T follicular helper cell (primary cell): ENCODE results near the gene MYCBP.
A peak's percentile ranks its signal among the peaks of the same experiment; 100 is the strongest.
"Not testable (repeated sequence)": the region's sequence is repeated elsewhere in the genome, so short reads cannot be mapped to it uniquely, and the experiment has no call there.

Source experiments
- DNase-seq: peaks from one replicate; pipeline ENCODE4 v3.0.0-alpha.2; 2020; ENCODE audit warnings: low read depth
- total RNA-seq, 2 experiments: gene quantifications; one replicate each; lab custom pipeline; 2026; lab: John Stamatoyannopoulos, UW

Gene MYCBP, protein sequence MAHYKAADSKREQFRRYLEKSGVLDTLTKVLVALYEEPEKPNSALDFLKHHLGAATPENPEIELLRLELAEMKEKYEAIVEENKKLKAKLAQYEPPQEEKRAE
- 17.3 to 25.2 reads per million in 2 experiments for total RNA-seq

DNA sequence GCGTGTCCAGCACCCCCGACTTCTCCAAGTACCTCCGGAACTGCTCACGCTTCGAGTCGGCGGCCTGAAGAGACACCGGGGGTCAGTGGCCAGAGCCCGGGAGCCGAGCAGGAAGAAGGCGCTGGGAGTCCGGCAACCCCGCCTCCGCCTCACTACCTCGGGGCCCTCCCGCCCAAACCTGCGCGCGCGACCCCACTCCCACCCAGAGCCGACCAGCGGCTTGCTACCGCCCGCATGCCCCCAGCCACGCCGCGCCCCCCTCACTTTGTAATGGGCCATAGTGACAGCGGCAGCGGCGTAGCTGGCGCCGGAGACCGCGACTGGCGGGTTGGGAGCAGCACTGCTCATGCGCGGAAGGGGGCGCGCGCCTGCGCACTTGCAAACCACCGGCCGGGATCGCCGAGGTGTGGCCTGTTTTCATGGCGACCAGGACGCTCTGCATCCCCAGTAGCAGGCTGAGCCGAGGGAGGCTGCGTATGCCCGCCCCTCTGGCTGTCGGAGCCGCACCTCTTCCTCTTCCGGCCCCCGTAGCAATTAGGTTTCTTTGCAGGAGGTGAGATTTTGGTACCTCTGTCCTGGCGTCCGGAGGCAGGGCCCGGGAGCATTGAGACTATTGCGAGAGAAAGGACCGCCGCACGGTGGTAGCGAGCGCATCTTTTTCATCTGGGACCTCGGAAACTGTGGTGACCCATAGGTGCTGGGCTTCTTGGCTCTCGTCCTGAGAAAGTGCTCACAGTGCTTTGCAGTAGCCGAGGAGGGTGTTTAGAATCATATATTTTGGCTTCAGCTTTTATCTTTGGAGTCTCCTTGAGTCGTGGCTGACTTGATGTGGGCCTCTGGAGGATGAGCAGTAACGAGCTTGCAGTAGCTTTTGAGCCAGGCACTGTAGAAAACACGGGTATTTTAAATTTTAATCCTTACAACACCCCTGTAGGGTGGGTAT lies at the start of gene MYCBP:
TSS of gene MYCBP (minus strand) at position 322 of the 943 bp plus-strand sequence. CDS start at position 279, 43 bp downstream.
- peak; percentile 93 for DNase-seq

DNA sequence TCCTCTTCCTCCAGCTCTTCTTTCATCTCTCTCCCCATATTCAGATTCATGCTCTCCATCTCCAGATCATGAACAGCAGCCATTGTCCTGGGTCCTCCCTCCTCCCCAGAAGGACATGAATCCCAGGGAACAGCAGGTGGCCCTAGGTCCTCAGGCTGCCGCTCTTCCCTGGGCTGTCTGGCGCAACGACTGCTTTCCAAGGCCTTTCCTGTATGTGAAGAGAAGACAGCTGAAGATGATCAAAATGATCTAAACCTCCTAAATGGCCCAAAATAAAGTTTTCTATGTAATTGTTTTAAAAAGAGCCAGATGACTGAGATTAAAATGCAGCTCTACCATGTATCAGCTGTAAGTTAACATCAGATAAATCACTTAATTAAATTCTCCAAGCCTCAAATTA lies 46.0 kb upstream of the MYCBP start:
- DNase-seq, result no peak

GRCh38 chr1:38918568-38918967 lies 45.4 kb upstream of the MYCBP start:
- DNase-seq, result no peak

DNA sequence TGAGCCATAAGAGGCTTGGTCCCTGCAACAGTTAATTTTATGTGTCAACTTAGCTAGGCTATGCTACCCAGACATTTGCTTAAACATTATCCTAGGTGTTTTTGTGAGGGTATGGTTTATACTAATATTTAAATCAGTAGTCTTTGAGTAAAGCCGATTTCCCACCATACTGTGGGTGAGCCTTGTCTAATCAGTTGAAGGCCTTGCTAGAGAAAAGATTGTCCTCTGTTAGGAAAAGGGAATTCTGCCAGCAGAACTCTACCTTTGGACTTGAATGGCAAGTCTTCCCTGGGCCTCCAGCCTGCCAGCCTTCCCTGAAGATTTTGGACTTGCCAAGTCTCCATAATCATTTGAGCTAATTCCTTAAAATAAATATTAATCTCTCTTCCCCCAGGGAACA lies 44.6 kb upstream of the MYCBP start:
- no peak for DNase-seq

DNA sequence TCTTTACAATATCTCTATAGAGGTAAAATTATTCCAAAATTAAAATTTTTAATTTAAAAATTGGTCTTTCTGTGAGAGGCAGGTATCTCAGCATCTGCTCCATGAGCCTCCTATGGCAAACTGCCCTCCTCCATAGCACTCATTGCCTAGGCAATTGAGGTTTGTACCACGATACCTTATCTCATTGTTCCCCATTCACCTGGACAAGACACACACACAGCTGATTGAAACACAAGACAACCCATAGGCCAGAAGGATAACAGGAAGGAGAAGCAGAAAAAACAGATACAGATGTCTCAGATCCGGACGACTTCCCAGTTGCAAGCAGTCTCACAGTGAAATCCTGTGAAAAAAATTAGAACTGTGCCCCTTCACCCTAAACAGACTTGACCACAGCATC lies 44.2 kb upstream of the MYCBP start:
- DNase-seq, result no peak

- no peak for DNase-seq
Measured at GRCh38 chr1:38915352-38915948, 42.3 kb upstream of the MYCBP start.

DNA sequence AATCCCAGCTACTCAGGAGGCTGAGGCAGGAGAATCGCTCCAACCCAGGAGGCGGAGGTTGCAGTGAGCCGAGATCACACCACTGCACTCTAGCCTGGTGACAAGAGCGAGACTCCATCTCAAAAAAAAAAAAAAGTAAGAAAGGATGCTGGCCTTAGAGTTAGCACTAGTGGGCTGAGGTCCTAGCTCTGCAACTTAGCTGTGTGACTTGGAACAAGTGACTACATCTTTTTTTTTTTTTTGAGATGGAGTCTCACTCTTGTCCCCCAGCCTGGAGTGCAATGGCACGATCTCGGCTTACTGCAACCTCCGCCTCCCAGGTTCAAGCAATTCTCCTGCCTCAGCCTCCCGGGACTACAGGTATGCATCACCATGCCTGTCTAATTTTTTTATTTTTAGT lies 41.8 kb upstream of the MYCBP start:
- DNase-seq, result not testable (repeated sequence)

DNA sequence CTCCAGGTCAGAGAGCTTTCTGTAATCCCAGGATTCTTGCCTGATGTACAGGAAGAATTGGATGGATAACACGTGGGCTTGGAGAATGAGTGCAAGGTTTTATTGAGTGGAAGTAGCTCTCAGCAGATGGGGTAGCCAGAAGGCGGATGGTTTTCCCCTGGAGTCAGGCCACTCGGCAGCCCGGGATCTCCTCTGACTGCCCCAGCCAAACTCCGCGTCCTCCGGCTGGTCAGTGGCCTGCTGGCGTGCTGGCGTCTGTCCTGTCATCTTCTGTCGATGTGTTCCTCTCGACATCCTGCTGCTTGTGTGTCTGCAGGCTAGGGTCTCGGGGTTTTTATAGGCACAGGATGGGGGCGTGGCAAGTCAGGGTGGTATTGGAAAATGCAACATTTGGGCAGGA lies 35.7 kb upstream of the MYCBP start:
- no peak for DNase-seq

- no peak for DNase-seq
Measured at GRCh38 chr1:38905985-38906384, 32.8 kb upstream of the MYCBP start.

DNA sequence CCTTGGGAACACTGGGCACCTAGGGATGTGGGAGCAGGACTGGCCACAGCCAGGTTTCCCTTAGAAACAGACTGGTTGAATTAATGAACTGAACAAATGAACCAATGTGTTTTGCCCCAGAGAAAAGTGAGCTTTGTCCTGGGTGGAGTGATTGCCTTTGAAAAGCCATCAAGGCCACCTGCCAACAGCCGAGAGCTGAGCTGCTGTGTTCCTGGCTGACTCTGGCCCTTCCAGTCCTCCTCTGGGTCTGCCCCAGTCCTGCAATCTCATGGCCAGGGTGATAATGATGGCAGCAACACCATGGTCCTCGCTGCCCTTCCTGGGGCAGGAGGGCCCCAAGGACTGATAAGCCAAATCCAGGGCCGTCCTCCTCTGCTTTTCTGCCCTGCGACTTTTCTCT lies 26.4 kb upstream of the MYCBP start:
- DNase-seq, result no peak

GRCh38 chr1:38898653-38899230 lies 25.6 kb upstream of the MYCBP start:
- DNase-seq, result no peak

DNA sequence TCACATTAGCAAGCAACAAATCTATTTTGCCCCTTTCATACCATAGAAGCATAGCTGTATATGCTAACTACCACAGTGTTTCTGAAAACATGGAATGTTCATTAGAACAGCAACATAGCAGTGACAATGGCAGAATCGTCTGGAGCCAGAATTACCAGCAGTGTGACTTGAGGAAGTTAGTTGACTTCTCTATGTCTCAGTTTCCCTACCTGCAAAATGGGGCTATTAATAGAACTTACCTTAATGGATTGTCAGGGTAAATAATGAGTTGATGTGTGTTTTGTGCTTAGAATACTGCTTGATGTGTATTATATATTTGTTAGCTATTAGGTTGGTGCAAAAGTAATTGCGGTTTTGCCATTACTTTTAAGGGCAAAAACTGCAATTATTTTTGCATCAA lies 23.0 kb upstream of the MYCBP start:
- no peak for DNase-seq

DNA sequence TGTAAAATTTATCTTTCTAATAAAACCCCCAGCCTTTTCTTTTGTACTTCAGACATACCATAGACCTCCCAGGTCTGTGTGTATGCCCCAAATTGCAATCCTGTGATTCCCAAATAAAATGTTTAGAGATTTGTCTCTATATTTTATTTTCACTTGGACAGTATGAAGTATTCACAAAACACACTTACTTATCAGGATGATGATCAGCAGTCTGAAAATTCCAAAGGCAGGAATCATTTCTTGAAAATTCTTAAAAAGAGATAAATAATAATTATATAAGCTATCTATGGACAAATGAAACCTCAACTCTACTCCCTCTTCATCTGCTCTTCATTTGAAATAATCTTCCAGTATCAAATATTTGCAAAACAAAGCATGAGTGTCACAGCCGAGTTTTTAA lies 19.8 kb upstream of the MYCBP start:
- DNase-seq, result no peak

DNA sequence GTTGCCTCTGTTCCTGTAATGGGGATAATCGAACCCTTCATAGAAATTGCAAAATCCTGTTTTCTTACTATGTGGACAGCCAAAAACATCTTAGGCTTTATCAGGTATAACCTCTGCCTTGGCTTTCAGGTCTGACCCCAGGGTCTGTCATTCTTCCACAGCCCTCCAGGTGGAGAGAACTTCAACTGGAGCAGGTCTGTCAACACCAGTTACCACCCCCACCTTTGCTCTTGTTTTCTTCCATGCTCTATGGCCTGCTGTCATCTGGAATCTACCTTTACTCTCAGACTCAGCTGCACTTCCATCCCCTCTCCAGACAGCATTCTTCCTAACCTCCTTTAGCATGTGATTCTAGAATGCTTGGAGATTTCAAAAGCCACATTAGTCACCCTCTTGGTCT lies 18.6 kb upstream of the MYCBP start:
- DNase-seq, result no peak

DNA sequence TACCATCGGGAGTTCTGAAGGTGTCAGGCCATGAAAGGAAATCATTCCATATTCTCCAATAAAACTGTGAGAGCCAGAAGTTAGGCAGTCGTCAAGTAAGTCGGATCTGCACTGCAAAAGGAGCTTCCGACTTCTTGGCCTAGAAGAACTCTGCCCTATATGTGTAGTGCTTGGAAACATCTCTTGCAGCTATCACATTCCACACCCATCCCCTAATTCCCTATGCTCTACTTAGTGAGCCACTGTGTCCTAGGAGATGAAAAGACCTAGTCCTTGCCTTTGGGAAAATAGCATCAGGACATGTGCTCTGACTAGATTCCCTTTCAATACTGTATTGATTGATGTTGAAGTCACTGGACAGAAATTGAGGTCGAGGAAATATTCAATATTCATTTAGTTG lies 16.4 kb upstream of the MYCBP start:
- no peak for DNase-seq

DNA sequence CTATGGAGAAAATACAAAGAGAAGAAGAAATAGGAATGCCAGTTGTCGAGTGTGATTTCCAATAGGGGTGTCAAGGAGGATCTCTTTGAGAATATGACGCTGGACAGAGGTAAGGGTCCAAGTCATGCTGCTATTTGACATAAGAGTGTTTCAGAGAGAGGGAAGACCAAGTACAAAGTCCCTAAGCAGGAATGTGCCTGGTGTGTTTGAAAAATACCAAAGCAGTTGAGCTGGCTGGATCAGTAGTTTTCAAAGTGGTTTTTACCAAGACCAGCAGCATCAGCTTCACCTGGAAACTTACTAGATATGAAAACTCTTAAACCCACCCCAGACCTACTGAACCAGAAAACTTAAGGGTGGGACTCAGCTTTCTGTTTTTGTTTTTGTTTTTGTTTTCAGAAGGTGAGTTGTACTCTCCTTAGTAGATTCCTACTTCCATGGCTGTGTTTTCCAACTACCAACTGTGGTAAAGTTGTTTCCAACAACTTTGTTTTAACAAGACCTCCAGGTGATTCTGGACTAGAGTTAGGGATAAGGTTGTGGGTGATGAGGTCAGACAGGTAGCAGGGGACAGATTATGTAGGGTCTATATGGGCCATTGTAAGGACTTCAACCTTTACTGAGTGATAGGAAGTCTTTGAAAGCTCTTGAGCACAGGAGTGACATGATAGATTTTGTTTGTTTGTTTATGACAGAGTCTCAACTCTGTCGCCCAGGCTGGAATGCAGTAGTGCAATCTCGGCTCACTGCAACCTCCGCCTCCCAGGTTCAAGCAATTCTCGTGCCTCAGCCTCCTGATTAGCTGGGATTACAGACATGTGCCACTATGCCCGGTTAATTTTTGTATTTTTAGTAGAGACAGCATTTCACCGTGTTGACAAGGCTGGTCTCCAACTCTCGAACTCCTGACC lies 15.5 kb upstream of the MYCBP start:
- DNase-seq, result no peak

GRCh38 chr1:38885092-38885491 lies 11.9 kb upstream of the MYCBP start:
- DNase-seq, result no peak

DNA sequence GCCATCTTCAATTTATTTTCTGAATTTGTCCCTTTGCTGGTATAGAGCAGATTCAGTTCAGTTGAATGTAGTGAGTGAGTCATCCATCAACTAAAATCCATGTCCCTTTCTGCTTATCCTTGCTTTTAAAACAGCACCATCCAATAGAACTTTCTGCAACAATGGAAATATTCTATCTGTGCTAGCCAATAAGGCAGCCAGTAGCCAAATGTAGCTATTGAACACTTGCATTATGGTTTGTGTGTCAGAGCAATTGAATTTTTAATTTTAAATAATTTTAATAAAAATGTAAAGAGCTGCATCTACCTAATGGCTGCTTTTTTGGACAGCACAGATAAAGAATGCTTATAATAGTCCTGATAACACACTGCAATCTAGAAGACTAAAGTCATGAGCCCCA lies 8.3 kb upstream of the MYCBP start, which contains the start of gene GJA9:
TSS of gene GJA9 (minus strand) at position 101 of the 400 bp plus-strand sequence. CDS start 5,489 bp downstream, outside the sequence.
- DNase-seq, result no peak

DNA sequence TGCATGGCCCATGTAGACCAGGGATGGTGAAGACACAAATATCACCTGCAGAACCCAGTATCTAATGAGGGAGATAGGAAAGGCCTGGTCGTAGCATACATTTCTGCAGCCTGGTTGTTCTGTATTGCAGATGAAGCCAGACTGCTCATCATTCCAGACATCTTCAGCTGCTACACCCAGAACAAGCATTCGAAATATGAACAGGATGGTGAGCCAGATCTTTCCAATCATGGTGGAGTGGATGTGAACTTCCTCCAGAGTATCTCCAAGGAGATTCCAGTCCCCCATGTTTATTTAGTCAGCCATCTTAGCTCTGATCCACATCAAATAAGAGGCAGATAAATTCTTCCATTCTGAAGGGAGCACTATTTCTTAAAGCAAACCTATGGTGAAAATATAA lies 2.7 kb upstream of the MYCBP start:
- DNase-seq, result no peak

GRCh38 chr1:38872401-38873026 lies 634 bp downstream of the MYCBP start:
- no peak for DNase-seq

GRCh38 chr1:38870996-38871395 lies 2.2 kb downstream of the MYCBP start:
- DNase-seq, result no peak
